LNCAP (cell line): ENCODE results near the gene WDR37.

Experiments used
- CTCF ChIP-seq: fragments of 450-650 bp; IDR thresholded peaks from 2 replicates; pipeline ENCODE4 v1.5.1; 2017; ENCODE audit warnings: mild to moderate bottlenecking

Gene WDR37

DNA sequence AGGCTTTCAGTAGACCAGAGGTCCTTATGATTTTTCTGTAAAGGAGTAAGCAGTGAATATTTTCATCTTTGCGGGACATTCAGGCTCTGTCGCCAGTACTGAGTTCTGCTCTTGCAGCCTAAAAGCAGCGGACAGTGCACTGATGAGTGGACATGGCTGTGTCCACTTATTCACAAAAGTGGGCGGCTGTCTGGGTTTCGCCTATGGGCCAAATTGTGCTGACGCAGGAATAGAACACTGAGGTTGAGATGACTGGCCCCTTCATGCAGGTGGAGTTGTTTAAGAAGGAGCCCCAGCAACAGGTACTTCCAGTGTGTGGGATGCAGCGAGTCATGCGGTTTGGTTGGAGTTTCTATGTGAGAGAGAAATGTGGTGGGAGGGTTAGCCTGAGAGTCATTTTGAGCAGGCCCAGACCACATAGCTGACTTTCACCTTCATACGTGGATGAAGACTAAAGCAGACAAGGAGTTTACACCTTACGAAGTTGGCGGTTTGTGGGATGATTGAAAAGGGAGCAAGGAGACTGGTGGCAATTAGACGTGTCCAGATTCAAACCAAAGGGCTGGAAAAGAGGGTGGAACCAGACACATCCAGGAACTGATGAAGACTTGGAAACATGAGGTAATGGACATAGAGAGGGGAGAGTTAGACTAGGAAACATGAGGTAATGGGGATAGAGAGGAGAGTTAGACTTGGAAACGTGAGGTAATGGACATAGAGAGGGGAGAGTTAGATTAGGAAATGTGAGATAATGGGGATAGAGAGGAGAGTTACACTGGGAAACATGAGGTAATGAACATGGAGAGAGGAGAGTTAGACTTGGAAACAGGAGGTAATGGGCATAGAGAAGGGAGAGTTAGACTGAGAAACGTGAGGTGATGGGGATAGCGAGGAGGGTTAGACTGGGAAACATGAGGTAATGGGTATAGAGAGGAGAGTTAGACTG is 38.2 kb downstream of the WDR37 start:
- no peak for TF ChIP-seq CTCF

DNA sequence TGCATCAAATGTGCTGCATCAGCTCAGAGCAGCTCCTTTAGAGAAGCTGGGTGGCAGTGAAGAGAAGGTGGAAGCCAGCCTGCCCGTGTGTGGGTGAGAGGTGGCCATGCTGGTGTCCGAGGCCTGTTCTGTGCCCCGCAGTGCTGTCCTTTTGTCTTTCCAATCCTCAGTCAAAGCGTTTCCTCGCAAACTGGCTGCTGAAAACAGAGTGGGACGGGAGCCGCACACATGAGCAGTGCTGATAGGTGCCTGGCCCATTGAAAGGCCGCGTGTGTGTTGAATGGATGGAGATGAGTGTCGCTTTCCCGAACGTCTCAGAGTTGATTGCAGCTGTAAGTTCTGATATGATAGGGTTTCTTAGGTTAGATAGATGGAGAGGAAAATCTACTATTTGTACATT is 39.3 kb downstream of the WDR37 start:
- no peak for TF ChIP-seq CTCF

DNA sequence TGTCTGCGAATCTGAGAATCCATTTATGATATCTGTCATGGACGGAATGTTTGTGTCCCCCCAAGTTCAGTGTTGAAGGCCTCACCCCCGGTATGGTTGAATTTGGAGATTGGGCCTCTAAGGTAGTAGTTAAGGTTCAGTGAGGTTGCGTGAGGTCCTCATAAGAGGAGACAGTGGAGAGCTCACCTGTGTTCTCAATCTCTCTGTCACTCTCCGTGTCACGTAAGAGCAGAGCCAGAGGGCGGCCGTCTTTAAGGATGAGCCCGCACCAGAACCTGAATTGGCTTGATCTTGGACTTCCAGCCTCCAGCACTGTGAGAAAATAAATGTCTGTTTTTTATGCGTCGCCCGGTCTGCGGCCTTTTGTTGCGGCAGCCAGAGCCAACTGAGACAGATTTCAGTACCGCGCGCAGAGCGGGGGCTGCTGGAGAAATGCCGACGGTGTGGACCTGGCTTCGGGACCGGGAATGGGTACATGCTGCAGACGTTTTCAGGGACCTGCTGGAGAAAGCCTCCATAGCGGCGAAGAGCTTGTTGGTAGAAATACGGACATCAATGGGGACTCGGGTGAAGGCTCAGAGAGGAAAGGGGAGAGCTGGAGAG is 40.2 kb downstream of the WDR37 start:
- TF ChIP-seq CTCF: no peak

DNA sequence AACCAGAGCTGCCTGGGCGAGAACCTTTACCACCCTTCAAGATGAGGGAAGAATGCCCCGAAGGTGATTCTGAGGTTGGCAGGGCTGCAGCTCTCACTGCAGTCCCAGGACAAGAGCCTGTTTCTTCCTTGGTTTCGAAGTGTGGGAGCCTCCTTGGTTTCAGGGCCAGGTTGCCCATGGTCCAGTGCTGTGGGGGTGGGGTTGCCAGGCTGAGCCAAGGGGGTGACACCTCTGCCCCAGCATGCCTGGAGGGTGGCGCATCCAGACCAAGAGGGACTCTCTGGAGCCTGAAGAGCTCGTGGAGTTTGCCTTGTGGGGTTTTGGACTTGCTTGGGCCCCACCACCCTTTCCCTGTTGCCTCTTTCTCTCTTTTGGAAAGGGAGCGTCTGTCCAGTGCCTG is 41.3 kb downstream of the WDR37 start:
- TF ChIP-seq CTCF: no peak

GRCh38 chr10:1100143-1100542 is 44.0 kb downstream of the WDR37 start:
- no peak for TF ChIP-seq CTCF

- TF ChIP-seq CTCF: 0 out of 2 replicates have a peak, but pooled peaks have one; percentile 7
Observed at GRCh38 chr10:1100691-1101368, 44.6 kb downstream of the WDR37 start.

DNA sequence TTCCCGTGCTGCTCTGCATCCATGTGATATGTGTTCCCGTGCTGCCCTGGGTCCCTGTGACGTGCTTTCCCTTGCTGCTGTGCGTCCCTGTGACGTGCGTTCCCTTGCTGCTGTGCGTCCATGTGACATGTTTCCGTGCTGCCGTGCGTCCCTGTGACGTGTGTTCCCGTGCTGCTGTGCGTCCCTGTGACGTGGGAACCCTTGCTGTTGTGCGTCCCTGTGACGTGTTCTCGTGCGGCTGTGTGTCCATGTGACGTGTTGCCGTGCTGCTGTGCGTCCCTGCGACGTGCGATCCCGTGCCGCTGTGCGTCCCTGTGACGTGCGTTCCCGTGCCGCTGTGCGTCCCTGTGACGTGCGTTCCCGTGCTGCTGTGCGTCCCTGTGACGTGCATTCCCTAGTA is 45.8 kb downstream of the WDR37 start:
- TF ChIP-seq CTCF: no peak
